GM19035 (cell line): ENCODE results near the gene GRIP2.

Experiments
- ATAC-seq: cut with Tn5 transposase; IDR thresholded peaks from one replicate; pipeline ENCODE4 v1.9.1; 2021; ENCODE audit not compliant: unreplicated experiment

The GRIP2 gene

GRCh38 chr3:14508505-14508819, 31.7 kb downstream of the GRIP2 start:
- ATAC-seq, result no peak

DNA sequence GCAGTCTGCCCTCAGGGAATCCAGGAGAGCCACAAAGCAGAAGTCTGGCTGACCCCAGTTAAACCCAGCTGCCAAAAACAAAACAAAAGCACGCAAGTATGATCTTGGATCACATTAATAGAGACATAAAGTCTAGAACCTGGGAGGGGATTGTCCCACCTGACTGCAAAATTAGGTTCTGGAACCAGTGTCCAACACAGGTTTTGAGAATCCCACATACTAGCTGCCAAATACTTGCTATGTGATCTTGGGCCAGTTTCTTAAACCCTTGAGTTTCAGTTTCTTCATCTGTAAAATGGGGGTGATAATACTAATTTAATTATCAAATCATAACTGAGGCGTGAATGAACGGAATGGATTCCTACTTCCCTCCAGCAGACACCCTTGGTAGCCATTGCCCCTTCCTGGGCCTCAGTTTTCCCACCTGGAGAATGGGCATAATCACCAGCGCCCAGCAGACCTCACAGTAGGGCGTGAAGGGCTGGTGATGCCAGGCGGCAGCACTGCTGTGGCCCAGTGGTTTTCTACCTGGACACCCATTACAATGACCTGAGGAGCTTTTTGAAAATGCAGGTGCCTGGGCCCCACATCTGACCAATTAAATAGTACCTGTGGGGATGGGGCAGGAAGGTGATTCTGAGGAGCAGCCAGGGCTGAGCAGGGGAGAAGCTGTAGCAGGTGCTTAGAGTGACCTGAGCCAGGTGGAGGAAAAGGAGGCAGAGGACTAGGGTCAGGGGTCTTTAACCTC, 32.2 kb downstream of the GRIP2 start:
- no peak for ATAC-seq

DNA sequence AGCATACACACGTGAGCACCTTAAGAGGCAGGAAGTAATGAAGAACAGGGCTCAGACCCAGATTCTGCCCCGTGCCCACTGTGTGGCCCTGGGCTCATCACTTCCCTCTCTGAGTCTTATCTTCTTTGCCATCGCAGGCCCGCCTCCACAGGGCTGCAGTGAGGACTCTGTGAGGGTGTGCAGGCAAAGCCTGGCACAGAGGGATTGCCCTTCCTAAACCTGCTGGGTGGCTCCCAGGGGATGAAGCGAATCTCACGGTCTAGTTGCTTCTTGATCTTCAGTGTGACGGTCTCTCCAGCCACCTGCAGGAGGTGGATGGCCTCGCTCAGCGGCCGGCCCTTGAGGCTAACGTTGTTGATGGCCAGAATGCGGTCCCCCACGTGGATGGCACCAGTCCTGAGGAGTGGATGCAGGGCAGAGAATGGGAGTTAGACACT, 32.8 kb downstream of the GRIP2 start:
- ATAC-seq, result no peak

GRCh38 chr3:14506626-14507304, 33.4 kb downstream of the GRIP2 start:
- ATAC-seq, result no peak

DNA sequence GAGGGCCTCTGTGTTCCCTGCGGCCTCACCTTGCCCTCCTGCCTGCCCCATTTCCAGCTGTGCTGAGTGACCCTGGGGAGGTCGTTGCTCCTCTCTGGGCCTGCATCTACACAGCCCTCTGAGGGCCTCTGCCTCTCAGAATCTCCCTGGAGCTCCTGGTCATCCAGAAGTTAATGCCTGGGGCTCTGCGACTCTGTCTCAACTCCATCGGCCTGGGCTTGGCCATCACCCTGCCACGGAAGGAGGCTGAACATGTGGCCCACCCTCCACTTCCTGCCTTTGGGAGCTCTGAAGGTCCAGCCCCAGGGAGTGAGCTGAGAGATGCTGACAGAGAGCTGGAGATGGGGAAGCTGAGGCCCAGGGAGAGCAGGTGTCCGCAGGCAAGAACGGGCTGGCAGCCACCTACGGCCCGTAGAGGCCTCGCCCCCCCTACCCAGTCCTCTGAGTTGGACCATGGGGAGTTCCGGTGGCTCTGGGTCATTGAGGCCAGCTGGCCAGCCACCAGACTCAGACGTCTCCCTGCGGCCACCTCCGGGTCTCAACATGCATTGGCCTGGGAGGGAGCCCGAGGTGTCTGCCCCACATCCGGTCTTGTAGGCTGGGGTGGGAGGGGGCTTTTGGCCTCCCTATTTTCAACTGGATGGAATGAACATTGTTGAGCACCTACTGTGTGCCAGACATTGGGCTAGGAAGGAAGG, 34.2 kb downstream of the GRIP2 start:
- ATAC-seq, result no peak

DNA sequence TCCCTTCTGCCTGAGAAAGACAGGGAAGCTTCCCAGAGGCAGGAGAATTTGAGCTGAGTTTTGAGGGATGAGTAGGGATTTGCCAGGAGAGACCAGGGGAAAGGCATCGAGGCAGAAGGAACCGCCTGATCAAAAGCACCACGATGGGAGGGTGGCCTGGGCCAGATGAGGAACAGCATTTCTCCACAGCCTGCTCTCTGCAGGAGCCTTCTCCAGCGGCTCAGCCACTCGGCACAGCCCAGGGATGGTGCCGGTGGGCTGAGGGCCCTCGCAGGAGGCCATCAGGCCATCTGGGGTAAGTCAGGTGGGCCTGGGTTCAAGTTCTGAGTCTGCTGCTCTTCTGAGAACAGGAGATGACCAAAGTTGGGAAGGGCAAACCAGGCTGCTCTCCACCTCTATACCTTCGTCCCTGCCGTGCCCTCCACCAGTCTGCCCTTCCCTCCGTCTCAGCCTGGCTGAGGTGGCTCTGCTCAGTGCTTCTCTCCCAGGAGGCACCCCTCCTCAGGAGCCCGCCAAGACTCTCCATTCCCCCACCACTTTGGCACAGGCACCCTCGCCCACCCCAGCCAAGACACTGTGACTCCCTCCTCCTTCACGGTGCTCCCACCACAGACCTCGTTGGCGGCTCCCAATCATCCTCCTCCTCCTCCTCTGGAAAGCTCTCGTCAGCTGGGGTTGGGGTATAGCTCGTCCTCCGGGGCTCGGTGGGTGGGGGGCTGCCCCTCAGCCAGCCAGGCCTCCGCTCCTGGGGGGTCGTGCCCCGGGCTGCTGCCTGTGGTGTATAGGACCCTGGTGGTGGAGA, 34.9 kb downstream of the GRIP2 start:
- no peak for ATAC-seq

DNA sequence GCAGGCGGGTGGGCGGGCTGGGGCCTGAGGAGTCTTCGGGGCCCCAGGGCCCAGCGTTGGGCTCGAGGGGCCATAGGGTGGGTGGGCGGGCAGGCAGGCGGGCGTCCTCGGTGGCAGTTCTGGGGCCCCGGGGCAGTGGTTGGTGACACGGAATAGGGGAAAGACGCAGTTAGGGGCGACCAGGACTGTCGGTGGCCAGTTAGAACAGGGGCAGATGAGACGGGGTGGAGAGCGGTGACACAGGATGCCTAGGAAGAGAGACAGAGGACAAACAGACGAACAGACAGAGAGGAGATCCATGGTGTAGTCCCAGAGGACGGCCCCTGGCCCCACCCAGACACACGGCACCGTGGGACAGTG, 36.5 kb downstream of the GRIP2 start:
- no peak for ATAC-seq

DNA sequence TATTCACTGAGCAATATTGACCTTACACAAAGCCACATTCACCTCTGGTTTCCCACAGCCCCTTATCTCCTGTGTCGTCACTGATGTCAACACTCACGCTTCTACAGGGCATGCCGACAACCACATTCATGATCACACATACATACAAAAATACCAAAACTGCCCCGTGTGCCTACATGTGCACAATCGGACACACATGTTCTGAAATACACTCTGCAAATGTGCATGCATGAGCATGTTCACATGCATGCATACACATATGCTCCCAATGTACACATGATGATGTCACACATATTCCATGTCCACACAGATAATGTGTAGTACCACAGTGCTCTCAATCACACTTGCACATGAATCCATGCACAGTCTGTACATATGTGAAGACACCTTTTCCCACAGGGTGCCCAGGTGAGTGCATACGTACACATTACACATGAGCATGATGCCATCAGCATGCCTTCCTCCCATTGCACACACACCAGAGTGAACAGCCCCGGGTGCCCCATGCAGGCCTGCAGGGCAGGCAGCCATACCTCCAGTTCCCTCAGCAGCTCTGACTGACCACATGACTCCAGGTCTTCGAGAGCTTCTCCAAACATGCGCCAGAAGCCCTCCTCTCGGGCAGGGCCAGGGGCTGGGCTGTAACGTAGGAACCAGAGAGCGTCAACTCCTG, 37.0 kb downstream of the GRIP2 start:
- ATAC-seq, result no peak

DNA sequence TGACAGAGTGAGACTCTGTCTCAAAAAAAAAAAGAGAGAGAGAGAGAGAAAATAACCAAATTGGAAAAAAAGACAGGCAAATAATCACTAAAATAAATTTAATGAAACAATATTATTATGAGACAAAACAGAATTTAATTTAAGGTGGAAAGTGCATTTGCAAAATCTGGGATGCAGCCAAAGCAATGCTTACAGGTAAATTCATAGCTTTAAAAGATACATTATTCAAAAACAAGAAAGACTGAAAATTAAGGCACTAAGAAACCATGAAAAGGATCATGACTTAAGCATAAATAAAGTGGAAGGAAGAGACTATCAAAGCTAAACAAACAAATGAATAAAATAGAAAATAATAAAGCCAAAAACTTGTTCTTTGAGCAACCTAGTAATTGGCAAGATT, 37.7 kb downstream of the GRIP2 start:
- ATAC-seq, result no peak

DNA sequence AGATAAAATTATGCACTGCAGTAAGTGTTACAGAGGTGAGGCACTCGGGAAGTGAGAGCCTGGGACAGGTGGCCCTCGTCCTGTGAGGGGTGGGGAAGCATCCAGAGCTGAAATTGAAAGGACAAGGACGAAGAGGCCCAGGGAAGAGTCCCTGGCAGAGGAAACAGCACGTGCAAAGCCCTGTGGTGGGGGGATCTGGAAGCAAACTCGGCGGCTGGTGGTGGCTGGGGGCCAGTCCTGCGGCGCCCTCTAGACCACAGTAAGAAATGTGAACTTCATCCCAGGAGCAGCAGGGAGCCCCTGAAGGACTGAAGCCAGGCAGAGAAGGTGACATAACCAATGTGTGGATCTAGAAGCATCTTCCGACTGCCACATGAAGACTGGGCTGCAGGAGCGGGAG, 42.8 kb downstream of the GRIP2 start:
- no peak for ATAC-seq

GRCh38 chr3:14496351-14496750, 43.8 kb downstream of the GRIP2 start:
- ATAC-seq, result no peak

- no peak for ATAC-seq
These were observed 45.2 kb downstream of the GRIP2 start for GRCh38 chr3:14494973-14495300.

- ATAC-seq, result no peak
These were observed 45.7 kb downstream of the GRIP2 start for GRCh38 chr3:14494279-14494972.

DNA sequence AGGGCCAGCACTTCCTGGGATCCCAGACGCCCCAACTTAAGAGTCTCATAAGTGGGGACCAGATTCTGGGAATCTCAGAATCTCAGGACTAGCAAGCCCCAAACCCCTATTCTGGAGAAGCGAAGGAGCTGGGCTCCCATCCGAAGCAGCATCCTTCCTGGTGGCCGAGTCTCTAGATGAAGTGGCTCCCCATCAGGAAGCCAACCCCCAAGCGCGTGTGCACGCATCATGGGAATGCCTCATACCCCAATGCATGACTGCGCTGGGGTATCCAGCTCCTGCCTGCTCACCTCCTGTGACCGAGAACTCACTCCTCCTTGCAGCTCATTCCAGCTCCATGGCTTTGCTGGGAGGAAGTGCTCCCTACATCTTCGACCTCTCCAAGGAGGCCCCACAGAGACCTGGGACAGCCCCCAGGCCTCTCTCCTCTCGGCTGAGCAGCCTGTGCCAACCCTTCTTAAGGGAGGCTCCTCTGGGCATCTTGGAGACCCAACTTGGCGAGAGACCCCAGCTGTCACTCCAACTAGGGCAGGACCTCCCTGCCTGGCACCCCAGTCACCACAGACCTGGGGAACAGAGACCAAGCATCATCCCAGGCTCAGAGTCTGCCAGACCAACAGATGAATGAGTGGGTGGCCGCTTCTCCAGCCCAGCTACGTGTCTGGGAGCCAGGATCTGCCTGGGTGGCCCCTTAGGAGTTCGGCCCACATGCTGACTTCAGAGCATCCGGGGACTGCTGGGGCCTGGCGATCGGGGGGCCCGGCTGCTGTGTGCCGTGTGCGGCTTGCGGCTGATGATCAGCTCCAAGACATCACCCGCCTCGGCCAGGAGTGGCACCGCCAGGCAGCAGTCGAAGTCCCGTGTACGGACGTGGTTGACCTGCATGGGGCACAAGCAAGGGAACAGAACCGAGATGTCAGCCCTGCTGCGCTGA, 46.9 kb downstream of the GRIP2 start:
- ATAC-seq, result no peak

DNA sequence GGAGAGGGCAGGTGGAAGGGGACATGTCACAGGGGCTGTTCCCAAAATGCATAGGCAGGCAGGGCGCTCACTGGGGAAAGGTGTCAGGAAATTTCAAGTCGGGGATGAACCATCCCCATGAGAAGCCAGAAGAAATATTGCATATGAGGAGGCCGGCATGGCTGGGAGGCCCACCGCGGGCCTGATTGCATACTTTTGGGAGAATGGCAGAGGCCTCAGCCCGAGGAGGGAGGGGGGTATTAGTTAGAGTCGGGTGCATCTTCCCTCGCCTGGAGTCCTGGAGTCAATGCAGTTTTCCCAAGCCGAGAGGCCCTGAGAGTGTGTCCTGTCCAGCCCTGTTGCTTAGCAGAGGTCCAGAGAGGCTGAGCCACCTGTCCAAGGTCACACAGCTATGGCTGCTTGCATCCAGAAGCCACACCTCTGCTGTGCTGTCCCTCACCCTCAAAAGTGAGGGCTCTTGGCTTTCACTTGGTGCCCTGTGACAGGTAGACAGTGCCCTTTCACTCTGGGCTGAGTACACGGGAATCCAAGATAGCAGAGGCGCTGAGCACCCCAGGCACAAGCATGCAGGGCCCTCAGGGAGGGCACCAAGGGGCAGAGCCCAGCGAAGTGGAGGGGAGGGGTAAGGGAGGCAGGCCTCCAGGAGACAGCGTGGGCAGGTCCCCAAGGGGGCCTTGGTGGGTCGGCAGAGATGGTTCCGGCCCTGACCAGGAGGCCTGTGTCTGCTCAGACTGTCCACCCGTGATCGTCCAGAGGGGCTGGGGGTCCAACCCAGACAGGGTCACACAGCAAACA, 48.5 kb downstream of the GRIP2 start:
- ATAC-seq, result no peak

DNA sequence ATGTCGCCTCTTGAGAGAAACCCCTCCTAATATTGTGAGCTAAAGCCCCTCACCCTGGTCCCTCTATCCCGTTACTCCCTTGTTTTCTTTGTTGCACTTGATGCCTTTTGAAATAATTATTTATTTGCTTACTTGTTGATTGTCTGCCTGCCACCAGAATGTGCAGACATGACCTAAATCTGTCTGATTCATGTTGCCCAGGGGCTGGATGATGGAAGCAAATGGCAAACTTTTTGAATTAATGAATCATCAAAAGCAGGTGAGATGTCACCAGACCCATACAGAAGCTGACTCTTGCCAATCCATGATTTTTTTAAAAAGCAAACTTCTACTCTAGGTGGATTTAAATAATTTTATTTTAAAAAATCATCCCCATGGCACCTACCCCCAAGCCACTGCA, 49.3 kb downstream of the GRIP2 start:
- ATAC-seq, result no peak

- no peak for ATAC-seq
These were observed 49.9 kb downstream of the GRIP2 start for GRCh38 chr3:14490255-14490654.

DNA sequence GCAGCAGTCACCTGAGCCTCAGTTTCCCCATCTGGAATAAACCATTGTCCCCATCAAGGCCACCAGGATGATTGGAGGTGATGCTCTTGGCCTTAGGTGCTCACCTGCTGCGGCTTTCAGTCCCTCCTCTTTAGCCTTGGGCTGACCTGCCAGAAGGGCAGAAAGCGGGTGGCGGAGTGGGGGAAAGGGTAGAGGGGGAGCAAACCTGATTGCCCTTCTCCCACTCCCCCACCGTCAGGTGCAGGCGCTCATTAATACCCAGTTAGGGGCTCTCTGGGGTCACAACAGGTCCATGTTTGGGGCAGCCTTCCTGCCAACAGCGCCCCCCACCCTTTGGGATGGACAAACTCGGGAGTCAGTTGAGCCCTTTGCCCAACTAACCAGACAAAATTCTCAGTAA, 50.5 kb downstream of the GRIP2 start:
- no peak for ATAC-seq
